ENCODE data around the gene SWAP70.

DNA sequence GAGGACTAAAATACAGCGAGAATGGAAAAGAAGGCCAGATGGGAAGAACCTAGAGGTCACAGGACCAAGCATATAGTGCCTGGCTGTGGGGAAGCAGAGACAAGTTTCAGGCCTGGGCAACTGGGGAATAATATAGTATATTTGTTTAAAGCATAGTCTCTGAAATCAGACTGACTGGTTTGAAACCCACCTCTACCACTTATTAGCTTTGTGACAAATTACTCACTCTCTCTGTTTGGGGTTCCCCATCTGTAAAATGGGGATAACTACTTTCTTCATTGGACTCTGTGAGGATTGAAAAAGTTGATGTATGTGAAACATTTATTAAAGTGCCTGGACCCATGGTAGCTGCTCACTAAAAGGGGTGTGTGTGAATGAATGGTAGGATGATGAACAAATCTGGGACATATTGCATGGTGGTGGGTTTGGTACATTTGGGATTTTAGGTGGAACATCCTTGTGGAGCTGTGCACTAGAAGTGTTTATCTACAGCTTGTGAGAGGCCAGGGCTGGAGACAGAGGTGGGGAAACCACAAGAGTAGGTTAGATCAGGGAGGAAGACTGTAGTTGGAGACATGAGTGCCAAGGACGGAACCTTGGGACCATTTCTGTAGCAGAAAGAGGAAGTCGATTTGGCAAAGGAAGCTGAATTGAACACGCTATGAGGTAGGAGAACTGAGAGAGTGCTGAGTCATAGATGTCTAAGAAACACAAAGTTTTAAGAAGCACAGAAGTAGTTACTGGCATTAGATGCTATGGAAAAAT is 52.6 kb downstream of the SWAP70 start:
- TF ChIP-seq POLR2AphosphoS5 (IDR thresholded peaks at IDR 0.05), result peak in 1 of 3 donors; percentile 86
- TF ChIP-seq, protein P1, sequence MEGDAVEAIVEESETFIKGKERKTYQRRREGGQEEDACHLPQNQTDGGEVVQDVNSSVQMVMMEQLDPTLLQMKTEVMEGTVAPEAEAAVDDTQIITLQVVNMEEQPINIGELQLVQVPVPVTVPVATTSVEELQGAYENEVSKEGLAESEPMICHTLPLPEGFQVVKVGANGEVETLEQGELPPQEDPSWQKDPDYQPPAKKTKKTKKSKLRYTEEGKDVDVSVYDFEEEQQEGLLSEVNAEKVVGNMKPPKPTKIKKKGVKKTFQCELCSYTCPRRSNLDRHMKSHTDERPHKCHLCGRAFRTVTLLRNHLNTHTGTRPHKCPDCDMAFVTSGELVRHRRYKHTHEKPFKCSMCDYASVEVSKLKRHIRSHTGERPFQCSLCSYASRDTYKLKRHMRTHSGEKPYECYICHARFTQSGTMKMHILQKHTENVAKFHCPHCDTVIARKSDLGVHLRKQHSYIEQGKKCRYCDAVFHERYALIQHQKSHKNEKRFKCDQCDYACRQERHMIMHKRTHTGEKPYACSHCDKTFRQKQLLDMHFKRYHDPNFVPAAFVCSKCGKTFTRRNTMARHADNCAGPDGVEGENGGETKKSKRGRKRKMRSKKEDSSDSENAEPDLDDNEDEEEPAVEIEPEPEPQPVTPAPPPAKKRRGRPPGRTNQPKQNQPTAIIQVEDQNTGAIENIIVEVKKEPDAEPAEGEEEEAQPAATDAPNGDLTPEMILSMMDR (IDR thresholded peaks at IDR 0.05 in 8 of 11, conservative IDR thresholded peaks at IDR 0.05 in 3 of 11), result no peak
- no peak for TF ChIP-seq POLR2A (IDR thresholded peaks at IDR 0.05)

Measured in spleen (tissue), 7 donors.